HepG2 (cell line): Measurements from ENCODE around the gene MON1A. TPM values are rescaled to one million over a fixed set of nuclear protein-coding genes. Genes with fewer than 3 reads are reported as not detected.

Experiments used
- CCDC6 ChIP-seq: sonication (generic); formaldehyde crosslinking; IDR thresholded peaks from 2 replicates; pipeline ENCODE4 v1.8.1; 2022; ENCODE audit warnings: mild to moderate bottlenecking, missing genetic modification reagents, moderate library complexity
- DMTF1 ChIP-seq: sonication (generic); formaldehyde crosslinking; IDR thresholded peaks from 2 replicates; pipeline ENCODE4 v1.4.0; 2020; ENCODE audit warnings: mild to moderate bottlenecking, missing genetic modification reagents
- E2F2 ChIP-seq: sonication (generic); formaldehyde crosslinking; IDR thresholded peaks from 2 replicates; pipeline ENCODE4 v1.4.0; 2020; ENCODE audit warnings: missing genetic modification reagents, borderline replicate concordance
- E2F5 ChIP-seq: sonication (generic); formaldehyde crosslinking; conservative IDR thresholded peaks from 2 replicates; pipeline ENCODE4 v1.4.0; 2020; ENCODE audit warnings: missing genetic modification reagents
- ELF1 ChIP-seq: sonication (generic); formaldehyde crosslinking; IDR thresholded peaks from 2 replicates; pipeline ENCODE4 v1.4.0; 2020; ENCODE audit warnings: missing genetic modification reagents
- GABPB1 ChIP-seq: IDR thresholded peaks from 2 replicates; pipeline ENCODE4 v1.6.1; 2016; ENCODE audit warnings: mild to moderate bottlenecking, missing genetic modification reagents, moderate library complexity, missing compliant biosample characterization
- HNF4A ChIP-seq: sonication (generic); formaldehyde crosslinking; IDR thresholded peaks from 2 replicates; pipeline ENCODE4 v1.4.0; 2020; ENCODE audit warnings: missing genetic modification reagents
- KDM1A ChIP-seq: IDR thresholded peaks from 2 replicates; pipeline ENCODE4 v1.6.1; 2016; ENCODE audit warnings: missing compliant biosample characterization
- MAFG ChIP-seq: sonication (generic); formaldehyde crosslinking; IDR thresholded peaks from 2 replicates; pipeline ENCODE4 v1.5.1; 2020; ENCODE audit warnings: mild to moderate bottlenecking, missing genetic modification reagents
- RXRA ChIP-seq: sonication (generic); formaldehyde crosslinking; IDR thresholded peaks from 2 replicates; pipeline ENCODE4 v1.5.1; 2020; ENCODE audit warnings: missing genetic modification reagents
- SATB2 ChIP-seq: sonication (generic); formaldehyde crosslinking; IDR thresholded peaks from 2 replicates; pipeline ENCODE4 v1.5.0; 2020; ENCODE audit warnings: missing genetic modification reagents
- SIX1 ChIP-seq: sonication (generic); formaldehyde crosslinking; IDR thresholded peaks from 2 replicates; pipeline ENCODE4 v1.4.0; 2020; ENCODE audit warnings: missing genetic modification reagents, borderline replicate concordance
- TBP ChIP-seq: sonication (generic); formaldehyde crosslinking; IDR thresholded peaks from 2 replicates; pipeline ENCODE4 v1.5.0; 2020; ENCODE audit warnings: missing genetic modification reagents
- THAP8 ChIP-seq: sonication (generic); formaldehyde crosslinking; IDR thresholded peaks from 2 replicates; pipeline ENCODE4 v1.5.1; 2020; ENCODE audit warnings: missing genetic modification reagents, mild to moderate bottlenecking, borderline replicate concordance
- ZFP36 ChIP-seq: fragments of 150-350 bp; IDR thresholded peaks from 2 replicates; pipeline ENCODE4 v1.6.1; 2018; ENCODE audit warnings: borderline replicate concordance, low read length, low read depth; ENCODE audit not compliant: partially characterized antibody
- ZNF143 ChIP-seq: sonication (generic); formaldehyde crosslinking; IDR thresholded peaks from 2 replicates; pipeline ENCODE4 v1.4.0; 2020; ENCODE audit warnings: missing genetic modification reagents
- ZNF446 ChIP-seq: sonication (generic); formaldehyde crosslinking; IDR thresholded peaks from 2 replicates; pipeline ENCODE4 v1.5.0; 2020; ENCODE audit warnings: mild to moderate bottlenecking, missing genetic modification reagents
- ZNF569 ChIP-seq: sonication (generic); formaldehyde crosslinking; IDR thresholded peaks from 2 replicates; pipeline ENCODE4 v1.5.0; 2020; ENCODE audit warnings: mild to moderate bottlenecking, missing genetic modification reagents, moderate library complexity, borderline replicate concordance
- ZNF580 ChIP-seq: IDR thresholded peaks from 2 replicates; pipeline ENCODE4 v1.6.1; 2016; ENCODE audit warnings: low read depth, borderline replicate concordance
- ZNF605 ChIP-seq: sonication (generic); formaldehyde crosslinking; IDR thresholded peaks from 2 replicates; pipeline ENCODE4 v1.8.0; 2022; ENCODE audit warnings: mild to moderate bottlenecking, missing genetic modification reagents
- ZXDC ChIP-seq: sonication (generic); formaldehyde crosslinking; IDR thresholded peaks from 2 replicates; pipeline ENCODE4 v1.5.0; 2020; ENCODE audit warnings: mild to moderate bottlenecking, missing genetic modification reagents
- polyA plus RNA-seq, 8 experiments: library from polyadenylated mRNA; depleted of rRNA in 3 of 8; stranded (reverse) in 7 of 8; unstranded in 1 of 8; fragments of >200 nt; fragmentation: Illumina TruSeq in 4 of 8; extraction: Trizol in 4 of 8; gene quantifications; 2 replicates each; pipeline versions ENCODE4 v1.2.1 to v1.2.3, GENCODE V29; 2011 to 2016; ENCODE audit warnings: low read depth in 4 of 8, missing spikeins in 1 of 8, mixed read lengths in 1 of 8; ENCODE audit not compliant: insufficient read depth in 1 of 8
- total RNA-seq, 5 experiments: library from RNA; depleted of rRNA; stranded (reverse); fragments of >200 nt; fragmentation: Illumina TruSeq; extraction: Trizol; gene quantifications; 2 replicates each; pipeline ENCODE4 v1.2.3, GENCODE V29; 2016; ENCODE audit warnings: low read depth in 1 of 5

Gene MON1A
- total and polyA plus RNA-seq, 2 of the 13 experiments (the other 11 are each of a cell fraction or from before 2014, with no cell fraction given) = 4.6 to 9.0 TPM

- TF ChIP-seq ZNF143 (CRISPR knock-in tag) = peak; percentile 96
- 0 out of 2 replicates have a peak, but pooled peaks have one; percentile 55 for TF ChIP-seq ZXDC (CRISPR knock-in tag)
- no peak for TF ChIP-seq KDM1A (CRISPR knock-in tag)
- no peak for TF ChIP-seq DMTF1
- peak; percentile 79 for TF ChIP-seq SATB2 (CRISPR knock-in tag)
- TF ChIP-seq ZNF580 (CRISPR knock-in tag) = peak; percentile 47; the same call in 1 of the 2 replicates
- no peak for TF ChIP-seq SIX1 (CRISPR knock-in tag)
- TF ChIP-seq ZNF446 = no peak
- peak; percentile 73 for TF ChIP-seq ELF1
- TF ChIP-seq MAFG (CRISPR knock-in tag) = no peak
- no peak; the same call in none of the 2 replicates for TF ChIP-seq RXRA
- peak; percentile 89 for TF ChIP-seq HNF4A
- 0 out of 2 replicates have a peak, but pooled peaks have one; percentile 22 for TF ChIP-seq TBP (CRISPR knock-in tag)
- TF ChIP-seq ZNF605 (CRISPR knock-in tag) = peak; percentile 88
- TF ChIP-seq THAP8 (CRISPR knock-in tag) = no peak
- no peak for TF ChIP-seq E2F5 (CRISPR knock-in tag)
- peak; percentile 28; the same call in 1 of the 2 replicates for TF ChIP-seq E2F2 (CRISPR knock-in tag)
- TF ChIP-seq GABPB1 (CRISPR knock-in tag) = peak; percentile 91
- no peak for TF ChIP-seq ZFP36
- 0 out of 2 replicates have a peak, but pooled peaks have one; percentile 41 for TF ChIP-seq ZNF569 (CRISPR knock-in tag)
- TF ChIP-seq CCDC6 (CRISPR knock-in tag) = no peak; the same call in 1 of the 2 replicates
Measured at GRCh38 chr3:49929291-49930167, at the start of gene MON1A (continued).
